ENCODE measurements around the gene ABCC8.

ABCC8 gene

GRCh38 chr11:17423533-17424310, 52.9 kb downstream of the ABCC8 start:
- DNase-seq: no peak

- no peak for DNase-seq
Measured at GRCh38 chr11:17421781-17422180, 54.9 kb downstream of the ABCC8 start.

- DNase-seq: no peak
Measured at GRCh38 chr11:17418444-17419081, 58.1 kb downstream of the ABCC8 start.

GRCh38 chr11:17416492-17416891, 60.2 kb downstream of the ABCC8 start:
- no peak for DNase-seq

- no peak for DNase-seq
Measured at GRCh38 chr11:17415523-17416104, 61.0 kb downstream of the ABCC8 start.

- DNase-seq: no peak
Measured at GRCh38 chr11:17414992-17415391, 61.7 kb downstream of the ABCC8 start.

- DNase-seq: no peak
Measured at GRCh38 chr11:17414317-17414737, 62.3 kb downstream of the ABCC8 start.

GRCh38 chr11:17413414-17414316, 63.0 kb downstream of the ABCC8 start:
- no peak for DNase-seq

GRCh38 chr11:17412488-17413180, 64.0 kb downstream of the ABCC8 start:
- DNase-seq: no peak

GRCh38 chr11:17411418-17411817, 65.2 kb downstream of the ABCC8 start:
- DNase-seq: no peak

- DNase-seq: no peak
Measured at GRCh38 chr11:17410606-17411379, 65.9 kb downstream of the ABCC8 start.

- DNase-seq: no peak
Measured at GRCh38 chr11:17408641-17409040, 68.0 kb downstream of the ABCC8 start.

GRCh38 chr11:17408026-17408425, 68.6 kb downstream of the ABCC8 start:
- no peak for DNase-seq

GRCh38 chr11:17407575-17407974, 69.1 kb downstream of the ABCC8 start:
- DNase-seq: no peak

- no peak for DNase-seq
Measured at GRCh38 chr11:17406818-17407149, 69.9 kb downstream of the ABCC8 start.

GRCh38 chr11:17406082-17406817, 70.4 kb downstream of the ABCC8 start:
- DNase-seq: no peak

GRCh38 chr11:17405232-17406005, 71.2 kb downstream of the ABCC8 start:
- no peak for DNase-seq

GRCh38 chr11:17403980-17404759, 72.5 kb downstream of the ABCC8 start:
- no peak for DNase-seq

- no peak for DNase-seq
Measured at GRCh38 chr11:17402486-17402885, 74.2 kb downstream of the ABCC8 start.

Measured in activated CD4-positive, CD25-positive, alpha-beta regulatory T cell (primary cell).